IPS DF 4.7 (cell line): ENCODE data around the gene ARMH3.
"Not testable (repeated sequence)": the region's sequence is repeated elsewhere in the genome, so short reads cannot be mapped to it uniquely, and the experiment has no call there.

Experiments used
- DNase-seq: peaks from one replicate; pipeline ENCODE4 v3.0.0-alpha.2; 2013; ENCODE audit warnings: low spot score; ENCODE audit errors: extremely low read depth

Gene ARMH3

GRCh38 chr10:102055647-102056419 lies at the start of gene ARMH3:
Gene ARMH3 (minus strand): TSS chr10:102056173. CDS start chr10:102040114, 16,059 bp downstream.
- peak; percentile 96 for DNase-seq

GRCh38 chr10:102102421-102102820 lies 46.4 kb upstream of the ARMH3 start:
- no peak for DNase-seq

GRCh38 chr10:102101152-102101551 lies 45.2 kb upstream of the ARMH3 start:
- no peak for DNase-seq

GRCh38 chr10:102096449-102096848 lies 40.5 kb upstream of the ARMH3 start:
- no peak for DNase-seq

- DNase-seq, result no peak
Measured at GRCh38 chr10:102090772-102091171, 34.8 kb upstream of the ARMH3 start.

GRCh38 chr10:102086196-102086595 lies 30.2 kb upstream of the ARMH3 start:
- no peak for DNase-seq

- DNase-seq, result no peak
Measured at GRCh38 chr10:102085336-102085735, 29.4 kb upstream of the ARMH3 start.

GRCh38 chr10:102083541-102083940 lies 27.6 kb upstream of the ARMH3 start:
- no peak for DNase-seq

- no peak for DNase-seq
Measured at GRCh38 chr10:102072673-102073527, 16.9 kb upstream of the ARMH3 start.

- DNase-seq, result no peak
Measured at GRCh38 chr10:102069071-102069470, 13.1 kb upstream of the ARMH3 start.

GRCh38 chr10:102068216-102068615 lies 12.2 kb upstream of the ARMH3 start:
- no peak for DNase-seq

GRCh38 chr10:102067091-102067916 lies 11.3 kb upstream of the ARMH3 start:
- DNase-seq, result no peak

GRCh38 chr10:102066399-102067088 lies 10.6 kb upstream of the ARMH3 start:
- DNase-seq, result no peak

GRCh38 chr10:102065561-102066398 lies 9.8 kb upstream of the ARMH3 start:
- no peak for DNase-seq

- DNase-seq, result no peak
Measured at GRCh38 chr10:102064868-102065560, 9.0 kb upstream of the ARMH3 start, which contains the start of gene HPS6. Gene HPS6 (plus strand): TSS chr10:102065349. CDS start chr10:102065475, 126 bp downstream.

GRCh38 chr10:102064503-102064867 lies 8.5 kb upstream of the ARMH3 start:
- DNase-seq, result no peak

GRCh38 chr10:102059987-102060386 lies 4.0 kb upstream of the ARMH3 start:
- DNase-seq, result no peak

- DNase-seq, result not testable (repeated sequence)
Measured at GRCh38 chr10:102054881-102055646, 909 bp downstream of the ARMH3 start.

- no peak for DNase-seq
Measured at GRCh38 chr10:102046095-102046494, 9.9 kb downstream of the ARMH3 start.
